Measurements from ENCODE around the gene COL25A1.
"Not testable (repeated sequence)": the region's sequence is repeated elsewhere in the genome, so short reads cannot be mapped to it uniquely, and the experiment has no call there.

COL25A1 gene

DNA sequence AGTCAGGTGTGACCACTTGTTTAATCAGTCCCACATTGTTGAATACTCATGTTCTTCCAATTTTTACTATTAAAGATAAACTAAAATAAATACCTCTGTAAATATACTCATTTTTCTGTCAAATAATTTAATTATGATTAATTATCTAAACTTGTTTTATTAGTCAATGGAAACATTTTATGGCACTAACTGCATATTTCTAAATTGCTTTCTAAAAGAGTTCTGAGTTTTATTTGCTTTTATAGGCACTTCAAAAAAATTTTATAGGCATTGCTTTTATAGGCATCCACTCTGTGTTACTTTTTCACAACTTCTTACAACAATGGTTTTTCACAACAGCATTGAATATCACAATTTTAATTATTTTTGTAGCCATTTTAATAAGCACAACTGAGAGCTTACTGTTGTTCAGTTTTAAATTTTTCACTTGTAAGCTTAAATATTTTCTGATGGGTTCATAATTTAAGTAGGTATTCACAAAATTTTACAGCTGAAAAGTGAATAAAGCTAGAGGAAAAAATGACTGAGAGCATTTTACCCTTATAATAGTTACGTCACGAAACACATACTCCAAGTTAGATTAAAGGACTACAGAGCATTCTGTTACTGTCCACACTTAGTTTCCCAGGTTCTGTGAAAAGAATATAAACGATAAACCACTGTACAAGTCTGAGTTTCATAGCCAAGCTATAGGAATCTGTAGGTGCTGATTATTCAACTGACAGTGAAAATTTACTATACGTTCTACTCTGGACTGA lies 398.8 kb downstream of the COL25A1 start:
- DNase-seq (ENCODE audit: low read depth): no peak

- no peak for DNase-seq (ENCODE audit: low read depth)
Measured at GRCh38 chr4:108902769-108903168, 399.7 kb downstream of the COL25A1 start.

GRCh38 chr4:108901291-108901690 lies 401.2 kb downstream of the COL25A1 start:
- no peak for DNase-seq (ENCODE audit: low read depth)

DNA sequence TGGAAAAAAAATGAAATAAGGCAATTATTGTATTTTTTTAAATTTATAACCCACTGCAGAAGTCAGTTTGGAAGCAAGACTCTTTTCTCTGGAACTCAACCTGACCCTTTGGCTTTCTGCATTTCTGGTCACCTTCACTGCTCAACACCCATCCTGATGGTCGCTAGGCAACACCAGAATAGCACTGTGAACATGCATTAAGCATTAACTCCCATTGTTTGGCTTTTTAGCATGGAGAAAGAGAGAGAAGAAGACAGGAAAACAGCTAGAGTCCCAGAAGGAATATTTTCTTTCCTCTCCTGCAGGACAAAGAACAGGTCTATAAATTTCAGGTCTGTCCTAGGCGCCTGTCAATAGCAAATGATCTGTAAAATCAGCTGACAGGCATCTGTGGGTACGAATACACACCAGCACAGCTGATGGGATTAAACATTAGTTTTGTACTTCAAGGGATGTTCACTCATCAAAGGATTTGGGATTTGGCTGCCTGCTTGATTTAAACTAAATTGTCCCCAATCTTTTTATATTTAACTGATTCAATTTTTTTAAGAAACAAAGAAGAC lies 402.4 kb downstream of the COL25A1 start:
- DNase-seq (ENCODE audit: low read depth): no peak

DNA sequence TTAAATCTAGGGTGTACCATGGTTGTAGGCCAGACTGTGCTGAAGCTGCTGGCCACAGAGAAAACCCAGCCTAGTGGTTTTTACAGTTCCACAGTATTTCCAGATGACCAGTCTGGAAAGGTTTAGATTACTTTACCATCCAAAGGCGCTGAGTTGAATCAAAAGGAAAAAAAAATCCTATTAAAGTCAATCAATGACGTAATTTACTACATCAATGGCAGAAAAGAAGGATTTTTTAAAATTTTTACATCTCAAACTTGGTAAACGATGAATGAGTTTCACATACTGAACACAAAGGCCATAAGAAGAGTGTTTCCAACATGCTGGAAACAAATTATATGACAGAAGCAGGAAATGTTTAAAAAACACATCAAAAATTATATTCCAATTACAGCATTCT lies 409.0 kb downstream of the COL25A1 start:
- no peak for DNase-seq (ENCODE audit: low read depth)

- no peak for DNase-seq (ENCODE audit: low read depth)
Measured at GRCh38 chr4:108891896-108892590, 410.4 kb downstream of the COL25A1 start.

DNA sequence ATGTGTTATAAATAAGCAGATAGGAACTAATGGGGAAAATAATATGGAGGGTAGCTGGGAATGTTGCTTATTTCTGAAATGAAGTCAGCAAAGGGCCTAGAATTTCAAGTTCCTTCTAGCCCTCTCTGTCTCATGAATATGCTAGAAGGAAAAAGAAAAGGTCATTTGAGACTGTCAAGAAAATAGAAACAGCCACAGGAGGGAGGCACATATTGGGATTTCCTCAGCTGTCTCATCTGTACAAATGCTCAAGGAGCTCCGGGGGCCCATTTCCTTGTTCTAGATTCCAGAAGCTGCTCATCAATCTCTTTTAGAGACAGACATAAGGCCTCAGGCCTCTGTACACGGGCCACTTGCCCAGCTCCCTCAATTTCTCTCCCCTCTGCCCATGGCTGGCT lies 412.0 kb downstream of the COL25A1 start:
- no peak for DNase-seq (ENCODE audit: low read depth)

DNA sequence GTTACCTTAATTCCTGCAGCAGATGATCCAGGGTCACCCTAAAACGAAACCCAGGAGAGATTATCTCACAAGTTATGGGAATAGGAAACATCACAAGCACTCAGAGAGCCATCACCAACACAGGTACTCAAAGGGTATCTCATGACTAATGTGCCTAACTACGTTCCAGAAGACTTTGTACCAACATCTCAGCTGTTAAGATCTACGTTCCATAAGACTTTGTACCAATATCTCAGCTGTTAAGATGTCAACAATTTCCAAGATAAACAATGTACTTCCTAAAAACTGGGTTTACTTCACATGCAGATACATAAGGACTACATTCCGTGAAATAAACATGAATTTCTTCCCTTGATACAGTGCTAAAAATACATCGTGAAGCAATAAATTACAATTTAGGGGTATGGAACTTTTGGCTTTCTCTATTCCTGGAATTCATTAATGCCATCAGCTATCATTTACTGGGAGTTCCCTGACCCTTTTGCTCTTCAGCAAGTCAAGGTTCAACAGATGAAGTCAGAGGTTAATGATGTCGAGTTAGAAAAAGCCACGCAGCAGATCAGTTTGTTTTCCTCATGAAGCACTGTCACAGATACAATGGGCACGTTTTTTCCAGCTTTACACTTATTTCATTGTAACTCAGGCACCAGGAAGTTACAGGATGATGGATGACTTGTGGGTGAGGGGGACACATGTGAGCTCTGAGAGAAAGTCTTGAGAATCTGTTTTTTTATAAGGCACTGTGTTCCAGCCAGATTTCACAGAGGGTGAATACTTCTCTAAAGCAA lies 412.6 kb downstream of the COL25A1 start:
- DNase-seq (ENCODE audit: low read depth): no peak

- DNase-seq (ENCODE audit: low read depth): no peak
Measured at GRCh38 chr4:108888769-108889168, 413.7 kb downstream of the COL25A1 start.

DNA sequence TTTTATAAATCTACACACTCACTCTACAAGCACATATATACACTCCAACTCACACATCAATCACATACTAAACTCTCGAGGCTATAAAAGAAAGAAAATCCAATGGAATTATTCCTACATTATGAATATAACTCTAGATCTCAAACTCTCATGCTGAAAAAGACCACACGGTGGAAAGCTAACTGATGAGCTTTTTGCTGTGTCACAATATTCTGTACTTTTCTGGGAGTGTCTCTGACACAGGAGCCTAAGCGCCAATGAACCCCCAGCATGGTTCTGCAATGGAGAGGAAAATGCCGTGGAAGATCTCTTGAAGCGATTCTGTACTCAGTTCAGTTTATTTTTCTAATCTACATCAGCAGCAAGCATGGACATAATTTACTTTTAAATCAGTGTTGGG lies 415.4 kb downstream of the COL25A1 start:
- no peak for DNase-seq (ENCODE audit: low read depth)

DNA sequence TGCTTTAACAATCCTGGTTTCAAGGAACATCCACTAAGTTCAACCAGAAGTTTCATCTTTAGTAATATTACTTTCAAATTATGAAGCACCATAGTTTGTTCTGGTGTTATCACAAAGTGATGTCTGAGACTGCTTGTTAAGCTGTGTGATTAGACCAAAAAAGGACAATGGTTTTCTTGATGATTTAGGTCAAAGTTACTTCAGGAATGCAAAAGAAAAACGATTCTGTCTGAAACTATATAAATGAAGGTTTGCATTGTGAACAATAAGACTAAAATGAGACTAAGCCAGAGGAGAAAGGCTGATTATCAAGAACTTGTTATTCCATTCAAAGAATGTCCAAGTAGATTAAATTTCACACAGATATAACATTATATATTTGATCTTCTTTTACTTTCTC lies 417.2 kb downstream of the COL25A1 start:
- peak; percentile 62 for DNase-seq (ENCODE audit: low read depth)

GRCh38 chr4:108884596-108884995 lies 417.9 kb downstream of the COL25A1 start:
- DNase-seq (ENCODE audit: low read depth): peak; percentile 33

DNA sequence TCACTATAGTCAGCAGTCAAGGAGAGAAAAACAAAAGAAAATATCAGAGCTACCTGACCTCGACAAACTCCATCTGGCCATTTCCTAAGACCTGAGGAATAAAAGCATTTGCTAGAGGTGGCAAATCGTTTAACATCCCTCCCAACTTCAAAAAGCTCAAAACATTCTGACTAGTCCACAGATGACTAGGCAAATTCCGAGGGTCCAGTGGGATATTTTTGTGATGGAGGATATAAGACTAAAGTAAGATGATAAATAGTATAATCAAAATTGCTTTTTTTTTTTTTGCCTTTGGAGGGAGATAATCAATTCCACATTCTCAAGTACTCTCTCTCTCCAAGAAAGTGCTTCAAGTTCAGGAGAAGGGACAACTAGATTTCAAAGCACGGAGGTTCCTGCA lies 420.5 kb downstream of the COL25A1 start:
- DNase-seq (ENCODE audit: low read depth): no peak

DNA sequence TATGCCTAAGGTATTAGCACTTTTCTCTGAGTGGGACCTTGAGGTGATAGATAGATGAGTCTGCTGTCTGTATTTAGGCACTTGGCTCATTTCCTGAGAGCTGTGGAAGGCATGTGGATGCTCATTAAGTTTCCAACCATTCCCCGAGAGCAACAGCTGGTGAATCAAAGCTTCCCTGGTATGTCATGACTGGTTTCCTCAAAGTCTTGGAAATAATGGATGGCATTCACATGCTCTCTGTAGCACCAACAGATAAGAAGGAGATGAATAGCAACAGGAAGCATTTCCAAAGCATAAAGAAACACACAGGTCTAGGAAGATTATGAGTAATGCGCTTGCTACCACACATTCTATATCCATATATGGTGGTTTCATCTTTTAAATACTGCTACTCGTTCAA lies 421.3 kb downstream of the COL25A1 start:
- peak; percentile 84 for DNase-seq (ENCODE audit: low read depth)

- no peak for DNase-seq (ENCODE audit: low read depth)
Measured at GRCh38 chr4:108878806-108879205, 423.7 kb downstream of the COL25A1 start.

DNA sequence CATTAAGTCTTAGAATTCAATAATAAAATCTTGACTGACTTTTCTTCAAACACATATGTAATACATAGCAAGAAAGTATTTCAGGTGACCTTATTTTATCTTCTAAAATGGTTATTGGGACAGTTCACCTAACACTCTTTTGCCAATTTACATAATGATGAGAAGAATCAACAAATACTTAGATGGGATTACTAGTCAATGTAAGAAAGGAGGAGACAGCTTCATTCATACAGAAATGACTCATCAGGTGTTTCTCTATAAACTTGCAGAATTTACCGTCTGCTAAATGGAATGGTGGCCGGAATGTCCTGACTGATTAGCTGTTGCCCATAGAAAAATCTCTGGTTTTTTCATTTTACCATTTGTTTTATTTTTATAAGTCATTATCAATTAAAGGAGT lies 424.6 kb downstream of the COL25A1 start:
- no peak for DNase-seq (ENCODE audit: low read depth)

- DNase-seq (ENCODE audit: low read depth): no peak
Measured at GRCh38 chr4:108874806-108875205, 427.7 kb downstream of the COL25A1 start.

GRCh38 chr4:108869970-108870369 lies 432.5 kb downstream of the COL25A1 start:
- not testable (repeated sequence) for DNase-seq (ENCODE audit: low read depth)

- DNase-seq (ENCODE audit: low read depth): no peak
Measured at GRCh38 chr4:108868606-108869227, 433.7 kb downstream of the COL25A1 start.

- no peak for DNase-seq (ENCODE audit: low read depth)
Measured at GRCh38 chr4:108867476-108867875, 435.0 kb downstream of the COL25A1 start.

DNA sequence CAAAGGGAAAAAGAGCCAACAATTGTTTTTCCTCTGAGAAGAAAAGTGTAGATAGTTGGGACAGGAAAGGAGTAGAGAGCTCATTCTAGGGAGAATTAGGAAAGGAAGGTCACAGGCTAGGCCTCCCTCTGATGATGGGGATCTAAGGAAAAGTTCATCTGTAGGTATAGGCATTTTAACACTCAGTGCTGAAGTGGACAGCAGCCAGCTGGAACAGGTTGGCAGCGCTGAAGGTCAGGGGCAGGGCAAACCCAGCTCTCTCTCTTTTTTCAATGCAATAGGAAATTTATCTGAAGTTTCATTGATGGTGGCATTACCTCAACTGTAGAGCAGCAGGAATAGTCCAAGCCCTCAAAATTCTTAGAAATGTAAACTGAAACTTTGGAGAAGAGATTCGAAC lies 441.1 kb downstream of the COL25A1 start:
- DNase-seq (ENCODE audit: low read depth): no peak

GRCh38 chr4:108854786-108855185 lies 447.7 kb downstream of the COL25A1 start:
- no peak for DNase-seq (ENCODE audit: low read depth)
